Nephron progenitor cell (in vitro differentiated cells): ENCODE measurements around the gene ARHGAP21.

ENCODE experiments used
- DNase-seq: peaks from one replicate; pipeline ENCODE4 v3.0.0; 2021
- H3K27ac Mint-ChIP-seq: 2 replicates; pipeline ENCODE4 v1.8.0; 2021; ENCODE audit warnings: mild to moderate bottlenecking, moderate library complexity, mixed read lengths
- H3K27me3 Mint-ChIP-seq: 2 replicates; pipeline ENCODE4 v1.8.0; 2021; ENCODE audit warnings: mild to moderate bottlenecking, low read depth, mixed read lengths; ENCODE audit not compliant: poor library complexity
- H3K36me3 Mint-ChIP-seq: 2 replicates; pipeline ENCODE4 v1.8.0; 2021; ENCODE audit warnings: low read depth, mixed read lengths
- H3K4me1 Mint-ChIP-seq: 2 replicates; pipeline ENCODE4 v1.8.0; 2021; ENCODE audit warnings: mixed read lengths
- H3K4me3 Mint-ChIP-seq: 2 replicates; pipeline ENCODE4 v1.8.0; 2021; ENCODE audit warnings: mild to moderate bottlenecking, moderate library complexity, mixed read lengths
- H3K9me3 Mint-ChIP-seq: 2 replicates; pipeline ENCODE4 v1.8.0; 2021; ENCODE audit warnings: mild to moderate bottlenecking, moderate library complexity, mixed read lengths
- CTCF ChIP-seq: fragments of 200-600 bp; sonication (generic); IDR thresholded peaks from 2 replicates; pipeline ENCODE4 v1.5.0; 2021; ENCODE audit warnings: antibody characterized with exemption

The ARHGAP21 gene

GRCh38 chr10:24574578-24575155, 149.0 kb downstream of the ARHGAP21 start:
- peak overlapping the region; percentile 4 for H3K27ac Mint-ChIP-seq
- H3K36me3 Mint-ChIP-seq, result no peaks in the 10 kb centered on the region
- H3K4me1 Mint-ChIP-seq, result no peaks in the 10 kb centered on the region
- no peak for DNase-seq
- no peak for TF ChIP-seq CTCF
- H3K9me3 Mint-ChIP-seq, result no peaks in the 10 kb centered on the region
- no peaks in the 10 kb centered on the region for H3K27me3 Mint-ChIP-seq
- H3K4me3 Mint-ChIP-seq, result no peak overlapping the region

- H3K9me3 Mint-ChIP-seq, result no peaks in the 10 kb centered on the region
- H3K4me3 Mint-ChIP-seq, result no peak overlapping the region
- no peak for TF ChIP-seq CTCF
- H3K4me1 Mint-ChIP-seq, result no peaks in the 10 kb centered on the region
- no peak for DNase-seq
- no peaks in the 10 kb centered on the region for H3K27me3 Mint-ChIP-seq
- peak overlapping the region; percentile 4 for H3K27ac Mint-ChIP-seq
- no peaks in the 10 kb centered on the region for H3K36me3 Mint-ChIP-seq
Observed at GRCh38 chr10:24574161-24574560, 149.5 kb downstream of the ARHGAP21 start.

- no peaks in the 10 kb centered on the region for H3K27me3 Mint-ChIP-seq
- TF ChIP-seq CTCF, result no peak
Observed at GRCh38 chr10:24571870-24572450, 151.7 kb downstream of the ARHGAP21 start.

GRCh38 chr10:24570658-24571426, 152.8 kb downstream of the ARHGAP21 start:
- Mint-ChIP-seq H3K27me3 (no peaks in the 10 kb centered on the region), H3K9me3 (no peaks in the 10 kb centered on the region), H3K27ac (peak overlapping the region; percentile 71), H3K4me3 (no peak overlapping the region), H3K4me1 (no peaks in the 10 kb centered on the region), H3K36me3 (no peaks in the 10 kb centered on the region)
- no peak for TF ChIP-seq CTCF
- DNase-seq, result no peak

More at GRCh38 chr10:24571870-24572450, 151.7 kb downstream of the ARHGAP21 start:
- Mint-ChIP-seq H3K27ac (no peak overlapping the region), H3K9me3 (no peaks in the 10 kb centered on the region), H3K4me1 (no peaks in the 10 kb centered on the region), H3K4me3 (no peak overlapping the region), H3K36me3 (no peaks in the 10 kb centered on the region)
- no peak for DNase-seq

GRCh38 chr10:24569828-24570657, 153.6 kb downstream of the ARHGAP21 start:
- Mint-ChIP-seq H3K4me1 (no peaks in the 10 kb centered on the region), H3K27me3 (no peaks in the 10 kb centered on the region), H3K27ac (peak overlapping the region; percentile 60), H3K4me3 (no peak overlapping the region), H3K9me3 (no peaks in the 10 kb centered on the region), H3K36me3 (no peaks in the 10 kb centered on the region)
- TF ChIP-seq CTCF, result no peak
- no peak for DNase-seq
